Neutrophil (primary cell): Measurements from ENCODE around the gene DBH.

Experiments
- H3K27ac ChIP-seq: fragments of 200-600 bp; sonication (generic); 2 replicates; pipeline ENCODE4 v1.5.1; 2016; ENCODE audit warnings: mild to moderate bottlenecking, moderate library complexity
- H3K27me3 ChIP-seq: fragments of 200-600 bp; sonication (generic); 2 replicates; pipeline ENCODE4 v1.6.0; 2016; ENCODE audit warnings: mild to moderate bottlenecking
- H3K36me3 ChIP-seq: fragments of 200-600 bp; sonication (generic); 2 replicates; pipeline ENCODE4 v1.5.1; 2017
- H3K4me1 ChIP-seq, 2 experiments: fragments of 200-600 bp in 1 of 2; sonication (generic) in 1 of 2; 1 replicate in 1 of 2; 2 replicates in 1 of 2; pipeline versions ENCODE4 v1.5.1 to v1.6.1; 2013 to 2016; ENCODE audit warnings: low read depth in 1 of 2, low read length in 1 of 2, mild to moderate bottlenecking in 1 of 2, moderate library complexity in 1 of 2; ENCODE audit not compliant: control insufficient read depth in 1 of 2, insufficient read depth in 1 of 2
- H3K4me3 ChIP-seq, 2 experiments: fragments of 200-600 bp in 1 of 2; sonication (generic) in 1 of 2; 1 replicate in 1 of 2; 2 replicates in 1 of 2; pipeline ENCODE4 v1.5.1; 2013 to 2016; ENCODE audit warnings: low read depth in 1 of 2, low read length in 1 of 2, mild to moderate bottlenecking in 1 of 2, moderate library complexity in 1 of 2
- H3K9me3 ChIP-seq: fragments of 200-600 bp; sonication (generic); 2 replicates; pipeline ENCODE4 v1.5.1; 2016
- CTCF ChIP-seq: fragments of 200-600 bp; sonication (generic); IDR thresholded peaks from 2 replicates; pipeline ENCODE4 v1.5.1; 2016; ENCODE audit warnings: antibody characterized with exemption

DBH gene

DNA sequence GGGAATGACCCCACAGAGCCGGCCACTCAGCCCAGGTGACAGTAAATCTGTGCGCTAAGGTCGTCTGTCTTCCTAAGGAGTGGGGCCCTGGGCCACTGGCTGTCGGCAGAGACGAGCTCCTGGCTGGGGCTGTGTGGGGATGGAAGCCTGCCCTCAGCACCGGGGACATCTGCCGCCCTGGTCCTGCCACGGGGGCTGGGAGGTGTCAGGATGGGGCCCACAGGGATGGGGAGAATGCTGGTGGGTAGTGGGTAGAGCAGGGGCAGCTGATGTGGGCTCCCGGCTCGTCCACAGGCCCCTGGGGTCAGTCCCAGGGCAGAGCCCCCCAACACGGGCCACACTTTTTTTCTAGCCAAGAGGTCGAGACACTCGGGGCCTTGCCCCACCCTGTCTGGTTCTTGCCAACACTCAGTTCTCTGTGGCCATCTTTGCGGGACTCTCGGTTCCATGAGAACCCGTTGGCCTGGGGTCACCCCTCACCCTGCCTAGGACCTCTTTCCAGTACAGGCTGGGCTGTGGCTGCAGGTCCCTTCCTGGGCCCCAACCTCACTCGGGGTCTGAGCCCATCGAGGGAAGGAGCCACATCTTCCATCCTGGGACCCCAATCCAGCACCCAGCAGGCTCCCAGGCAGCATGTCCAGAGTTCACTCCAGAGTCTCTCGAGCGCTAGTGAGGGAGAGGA is 45.0 kb downstream of the DBH start:
- Histone ChIP-seq H3K9me3 (no peaks in the 10 kb centered on the region), H3K4me3 (no peak overlapping the region), H3K4me1 (no peaks in the 10 kb centered on the region), H3K27ac (no peak overlapping the region), H3K36me3 (no peaks in the 10 kb centered on the region), H3K27me3 (no peaks in the 10 kb centered on the region)
- no peak for TF ChIP-seq CTCF

DNA sequence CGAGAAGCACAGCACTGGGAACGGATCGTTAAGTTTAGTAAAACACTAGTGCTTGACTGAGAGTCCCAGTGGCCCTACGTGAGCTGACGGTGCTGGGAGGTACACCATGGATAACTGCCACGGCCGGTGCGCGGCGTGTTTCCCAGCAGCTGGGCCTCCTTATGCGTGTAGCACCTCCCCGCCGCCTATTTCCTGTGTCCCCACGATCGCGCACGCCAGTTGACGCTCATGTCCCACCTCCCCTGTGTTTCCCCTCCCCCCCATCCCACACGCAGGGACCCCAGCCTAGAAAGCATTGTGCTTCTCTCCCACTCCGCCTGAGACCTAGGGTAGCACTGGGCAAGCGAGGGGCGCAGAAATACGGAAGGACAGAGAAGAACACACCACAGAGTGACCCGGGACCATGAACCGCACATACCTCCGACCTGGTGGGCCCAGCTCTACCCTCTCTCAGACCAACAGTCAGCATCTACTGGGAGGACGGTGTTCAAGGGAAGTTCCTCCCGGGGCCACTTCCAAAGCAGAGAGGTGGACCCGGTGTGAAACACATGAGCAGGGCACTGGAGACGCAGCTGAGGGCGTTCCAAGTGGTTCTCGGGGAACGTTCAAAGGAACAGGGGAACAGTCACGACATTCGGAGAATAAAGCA is 45.6 kb downstream of the DBH start:
- no peaks in the 10 kb centered on the region for H3K36me3 ChIP-seq
- no peaks in the 10 kb centered on the region for H3K4me1 ChIP-seq
- no peaks in the 10 kb centered on the region for H3K9me3 ChIP-seq
- H3K27ac ChIP-seq: no peak overlapping the region
- H3K4me3 ChIP-seq: no peak overlapping the region
- H3K27me3 ChIP-seq: no peaks in the 10 kb centered on the region
- no peak for TF ChIP-seq CTCF

DNA sequence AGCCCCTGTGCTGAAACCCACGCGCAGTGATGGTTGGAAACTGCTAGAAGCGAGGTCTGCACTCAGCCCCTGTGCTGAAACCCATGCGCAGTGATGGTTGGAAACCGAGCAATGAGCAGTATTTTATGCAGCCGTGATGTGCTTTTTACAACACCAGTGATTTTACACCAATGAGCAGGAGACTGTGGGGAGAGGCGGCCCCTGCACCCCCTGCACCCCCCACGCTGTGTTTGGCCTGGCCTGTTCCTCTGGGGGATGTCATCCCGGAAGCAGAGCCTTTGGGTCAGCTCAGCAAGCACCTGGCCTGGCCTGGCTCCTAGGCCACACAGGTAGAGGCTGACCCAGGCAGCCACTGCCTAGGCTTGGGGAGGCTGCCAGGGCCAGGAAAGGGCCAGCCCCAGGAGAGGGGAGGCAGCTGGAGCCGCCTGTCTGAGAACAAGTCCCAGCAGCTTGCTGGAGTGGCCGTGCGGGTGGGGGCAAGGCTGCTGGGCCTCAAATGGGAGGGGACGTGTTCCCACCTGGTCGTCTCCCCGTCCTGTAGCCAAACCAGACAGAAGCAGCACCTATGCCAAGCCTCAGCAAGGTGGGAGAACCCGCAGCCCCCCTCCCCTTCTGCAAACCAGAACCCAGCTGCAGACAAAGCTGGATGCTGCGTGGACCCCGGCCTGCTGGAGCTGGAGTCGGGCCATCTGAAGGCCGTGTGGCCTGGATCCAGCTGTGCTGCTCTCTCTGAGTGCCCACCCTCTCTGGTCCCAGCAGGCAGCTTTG is 46.8 kb downstream of the DBH start:
- TF ChIP-seq CTCF: no peak
- Histone ChIP-seq H3K36me3 (no peaks in the 10 kb centered on the region), H3K27me3 (no peaks in the 10 kb centered on the region), H3K4me1 (no peaks in the 10 kb centered on the region), H3K27ac (no peak overlapping the region), H3K4me3 (no peak overlapping the region), H3K9me3 (no peaks in the 10 kb centered on the region)

DNA sequence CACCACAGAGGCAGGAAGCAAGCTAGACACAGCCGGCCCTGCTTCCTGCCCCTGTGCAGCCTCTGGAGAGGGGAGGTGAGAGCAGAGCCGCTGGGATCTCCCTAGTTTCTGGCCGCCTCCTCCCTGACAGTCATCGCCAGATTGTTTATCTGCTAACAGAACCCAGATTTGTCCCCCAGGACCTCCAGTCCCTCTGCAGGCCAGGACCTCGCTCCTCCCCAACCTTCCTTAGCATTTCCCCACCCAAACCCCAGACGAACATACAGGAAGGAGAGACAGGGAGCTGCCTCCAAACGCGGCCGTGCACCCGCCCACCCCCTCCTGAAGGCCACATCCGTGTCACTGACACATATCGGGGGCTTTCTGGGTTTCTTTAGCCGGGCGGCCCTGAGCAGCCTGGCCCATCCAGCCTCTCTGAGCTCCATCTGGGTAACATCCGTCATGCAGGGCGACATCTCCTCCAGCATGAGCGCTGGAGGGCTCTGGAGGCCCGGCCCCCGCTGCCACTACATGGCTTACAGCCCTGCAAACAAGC is 47.5 kb downstream of the DBH start:
- H3K27ac ChIP-seq: no peak overlapping the region
- H3K27me3 ChIP-seq: no peaks in the 10 kb centered on the region
- no peak for TF ChIP-seq CTCF
- no peaks in the 10 kb centered on the region for H3K36me3 ChIP-seq
- no peak overlapping the region for H3K4me3 ChIP-seq
- H3K9me3 ChIP-seq: no peaks in the 10 kb centered on the region
- no peaks in the 10 kb centered on the region for H3K4me1 ChIP-seq

- H3K27me3 ChIP-seq: no peaks in the 10 kb centered on the region
- no peaks in the 10 kb centered on the region for H3K36me3 ChIP-seq
- H3K4me1 ChIP-seq: no peaks in the 10 kb centered on the region
- H3K4me3 ChIP-seq: no peak overlapping the region
- TF ChIP-seq CTCF: no peak
- H3K9me3 ChIP-seq: no peaks in the 10 kb centered on the region
- H3K27ac ChIP-seq: no peak overlapping the region
These were observed 48.2 kb downstream of the DBH start for GRCh38 chr9:133684121-133684935.
